ENCODE measurements around the gene RASA3.

The RASA3 gene

GRCh38 chr13:113976711-113977684 is 155.4 kb downstream of the RASA3 start:
- no peak for DNase-seq

GRCh38 chr13:113975416-113975815 is 157.0 kb downstream of the RASA3 start:
- DNase-seq = no peak

GRCh38 chr13:113974304-113975281 is 157.8 kb downstream of the RASA3 start:
- DNase-seq = no peak

GRCh38 chr13:113973218-113974164 is 158.9 kb downstream of the RASA3 start, which contains the start of gene C13orf46:
Gene C13orf46 (minus strand): TSS chr13:113974076. CDS start chr13:113973997, 79 bp downstream.
- DNase-seq = no peak

- DNase-seq = no peak
Observed at GRCh38 chr13:113972451-113973217, 159.8 kb downstream of the RASA3 start.

- DNase-seq = no peak
Observed at GRCh38 chr13:113971471-113972231, 160.8 kb downstream of the RASA3 start.

GRCh38 chr13:113970810-113971470 is 161.5 kb downstream of the RASA3 start:
- DNase-seq = no peak

GRCh38 chr13:113969973-113970611 is 162.3 kb downstream of the RASA3 start:
- DNase-seq = no peak

GRCh38 chr13:113969311-113969972 is 163.0 kb downstream of the RASA3 start:
- DNase-seq = no peak

GRCh38 chr13:113968463-113969310 is 163.7 kb downstream of the RASA3 start:
- no peak for DNase-seq

GRCh38 chr13:113967729-113968462 is 164.5 kb downstream of the RASA3 start:
- no peak for DNase-seq

GRCh38 chr13:113967206-113967720 is 165.2 kb downstream of the RASA3 start:
- no peak for DNase-seq

GRCh38 chr13:113965968-113966884 is 166.2 kb downstream of the RASA3 start:
- DNase-seq = no peak

- no peak for DNase-seq
Observed at GRCh38 chr13:113965383-113965874, 167.0 kb downstream of the RASA3 start.

GRCh38 chr13:113964251-113964995 is 168.0 kb downstream of the RASA3 start:
- DNase-seq = no peak
